SK-N-SH (cell line): ENCODE data around the gene TMEM163. TPM values are rescaled to one million over a fixed set of nuclear protein-coding genes. Genes with fewer than 3 reads are reported as not detected.

ENCODE experiments used
- CTCF ChIA-PET: fragments of 300-600, 350-600 bp; formaldehyde crosslinking; extraction: SDS; loops from one replicate; lab custom pipeline; 2021; lab: Yijun Ruan, JAX
- POLR2A ChIA-PET: fragments of 350-600 bp; sonication (Branson Sonifier 250); formaldehyde crosslinking; extraction: SDS; loops from one replicate; lab custom pipeline; 2020; ENCODE audit warnings: antibody characterized with exemption, inconsistent platforms; lab: Yijun Ruan, JAX
- DNase-seq: peaks from one replicate; pipeline ENCODE4 v3.0.0; 2012
- H2AFZ ChIP-seq: fragments of 200-600 bp; sonication (generic); 2 replicates; pipeline ENCODE4 v1.8.1; 2016; ENCODE audit warnings: antibody characterized with exemption, mild to moderate bottlenecking, low read depth
- H3F3A ChIP-seq: fragments of 200-600 bp; sonication (generic); replicated peaks from 2 replicates; pipeline ENCODE3; 2016; ENCODE audit warnings: antibody characterized with exemption, mild to moderate bottlenecking; ENCODE audit not compliant: insufficient read depth
- H3K27ac ChIP-seq, 2 experiments: fragments of 200-500 bp in 1 of 2; fragments of 200-600 bp in 1 of 2; sonication (Bioruptor generic) in 1 of 2; sonication (generic), shearing (Covaris generic) in 1 of 2; 2 replicates each; pipeline versions ENCODE4 v1.5.1 to v1.6.1; 2014 to 2016; ENCODE audit warnings: low read depth in 2 of 2, inconsistent platforms in 1 of 2, low read length in 1 of 2, mild to moderate bottlenecking in 1 of 2, mixed read lengths in 1 of 2
- H3K27me3 ChIP-seq: fragments of 200-600 bp; sonication (generic), shearing (Covaris generic); 2 replicates; pipeline ENCODE4 v1.6.1; 2016; ENCODE audit warnings: mixed run types; ENCODE audit not compliant: insufficient read depth
- H3K36me3 ChIP-seq, 2 experiments: fragments of 200-500 bp in 1 of 2; fragments of 200-600 bp in 1 of 2; sonication (Bioruptor generic) in 1 of 2; sonication (generic) in 1 of 2; replicated peaks in 1 of 2; 2 replicates each; pipeline versions ENCODE3 to v1.5.1; 2014 to 2016; ENCODE audit warnings: low read length in 1 of 2, mild to moderate bottlenecking in 1 of 2; ENCODE audit not compliant: insufficient read depth in 2 of 2, control insufficient read depth in 1 of 2
- H3K4me1 ChIP-seq, 2 experiments: fragments of 200-500 bp in 1 of 2; fragments of 200-600 bp in 1 of 2; sonication (Bioruptor generic) in 1 of 2; sonication (generic), shearing (Covaris generic) in 1 of 2; 2 replicates each; pipeline versions ENCODE4 v1.5.1 to v1.6.1; 2014 to 2016; ENCODE audit warnings: low read depth in 1 of 2, low read length in 1 of 2, mixed run types in 1 of 2; ENCODE audit not compliant: insufficient read depth in 2 of 2, control insufficient read depth in 1 of 2
- H3K4me2 ChIP-seq: fragments of 200-600 bp; sonication (generic), shearing (Covaris generic); 2 replicates; pipeline ENCODE4 v1.6.1; 2017; ENCODE audit warnings: mixed run types
- H3K4me3 ChIP-seq, 2 experiments: fragments of 200-500 bp in 1 of 2; fragments of 200-600 bp in 1 of 2; sonication (Bioruptor generic) in 1 of 2; sonication (generic), shearing (Covaris generic) in 1 of 2; 2 replicates each; pipeline versions ENCODE4 v1.5.1 to v1.8.1; 2014 to 2016; ENCODE audit warnings: low read depth in 2 of 2, inconsistent platforms in 1 of 2, low read length in 1 of 2, mild to moderate bottlenecking in 1 of 2, mixed read lengths in 1 of 2, moderate library complexity in 1 of 2
- H3K79me2 ChIP-seq: fragments of 200-600 bp; sonication (generic); 2 replicates; pipeline ENCODE4 v1.8.1; 2017; ENCODE audit warnings: mild to moderate bottlenecking; ENCODE audit not compliant: insufficient read depth
- H3K9ac ChIP-seq: fragments of 200-600 bp; sonication (generic); 2 replicates; pipeline ENCODE4 v1.6.1; 2017; ENCODE audit warnings: mixed run types
- H3K9me2 ChIP-seq: fragments of 200-600 bp; sonication (generic); 2 replicates; pipeline ENCODE4 v1.6.1; 2017; ENCODE audit warnings: mixed run types
- H3K9me3 ChIP-seq: fragments of 200-600 bp; sonication (generic); 2 replicates; pipeline ENCODE4 v1.6.1; 2017; ENCODE audit warnings: mixed run types, mild to moderate bottlenecking, moderate library complexity
- H4K20me1 ChIP-seq: fragments of 200-600 bp; sonication (generic); 2 replicates; pipeline ENCODE4 v1.6.1; 2017; ENCODE audit warnings: mild to moderate bottlenecking, mixed run types; ENCODE audit not compliant: insufficient read depth
- CHD2 ChIP-seq: fragments of 150-350 bp; IDR thresholded peaks from 2 replicates; pipeline ENCODE4 v1.6.1; 2018; ENCODE audit warnings: low read length; ENCODE audit not compliant: partially characterized antibody
- FOSL2 ChIP-seq: IDR thresholded peaks from 2 replicates; pipeline ENCODE4 v1.4.0; 2012; ENCODE audit warnings: low read depth, mild to moderate bottlenecking, moderate library complexity, borderline replicate concordance
- FOXJ3 ChIP-seq: sonication (generic); formaldehyde crosslinking; IDR thresholded peaks from 2 replicates; pipeline ENCODE4 v1.5.1; 2020; ENCODE audit warnings: mild to moderate bottlenecking, missing genetic modification reagents
- IRF3 ChIP-seq: fragments of 150-350 bp; IDR thresholded peaks from 2 replicates; pipeline ENCODE4 v1.6.1; 2016; ENCODE audit warnings: mild to moderate bottlenecking, low read depth, low read length
- MAX ChIP-seq: IDR thresholded peaks from 2 replicates; pipeline ENCODE4 v1.4.0; 2012; ENCODE audit warnings: low read depth
- MEF2A ChIP-seq: IDR thresholded peaks from 2 replicates; pipeline ENCODE4 v1.4.0; 2012; ENCODE audit warnings: low read depth, borderline replicate concordance
- MXI1 ChIP-seq: IDR thresholded peaks from 2 replicates; pipeline ENCODE4 v1.6.1; 2012; ENCODE audit warnings: mild to moderate bottlenecking, low read depth, low read length, improper control_type of control experiment
- NFIC ChIP-seq: IDR thresholded peaks from 2 replicates; pipeline ENCODE4 v1.4.0; 2012; ENCODE audit warnings: borderline replicate concordance
- POLR2AphosphoS5 ChIP-seq: IDR thresholded peaks from 2 replicates; pipeline ENCODE4 v1.6.1; 2012; ENCODE audit warnings: low read depth, low read length
- RCOR1 ChIP-seq: fragments of 150-350 bp; IDR thresholded peaks from 2 replicates; pipeline ENCODE4 v1.6.1; 2017; ENCODE audit warnings: antibody characterized with exemption, low read length
- RFX5 ChIP-seq: IDR thresholded peaks from 2 replicates; pipeline ENCODE4 v1.6.1; 2012; ENCODE audit warnings: mild to moderate bottlenecking, improper control_type of control experiment, low read length
- RXRA ChIP-seq: IDR thresholded peaks from 2 replicates; pipeline ENCODE4 v1.4.0; 2012; ENCODE audit warnings: low read depth, mild to moderate bottlenecking, borderline replicate concordance
- SMC3 ChIP-seq: IDR thresholded peaks from 2 replicates; pipeline ENCODE4 v1.6.1; 2012; ENCODE audit warnings: low read depth, low read length, improper control_type of control experiment
- TAF1 ChIP-seq: IDR thresholded peaks from 2 replicates; pipeline ENCODE4 v1.6.1; 2012; ENCODE audit warnings: low read depth, mild to moderate bottlenecking, low read length, moderate library complexity, borderline replicate concordance
- TEAD4 ChIP-seq: IDR thresholded peaks from 2 replicates; pipeline ENCODE4 v1.4.0; 2012; ENCODE audit warnings: mild to moderate bottlenecking, borderline replicate concordance; ENCODE audit not compliant: insufficient read depth
- YY1 ChIP-seq: IDR thresholded peaks from 2 replicates; pipeline ENCODE4 v1.4.0; 2012; ENCODE audit warnings: low read depth, mild to moderate bottlenecking
- ZBTB33 ChIP-seq: IDR thresholded peaks from 2 replicates; pipeline ENCODE4 v1.4.0; 2012; ENCODE audit warnings: low read depth, borderline replicate concordance
- WGBS: methylation state at CpG from one replicate; pipeline ENCODE4 v1.1.6; 2017; ENCODE audit warnings: low lambda C conversion rate; 5-methylcytosine and 5-hydroxymethylcytosine counted together
- polyA plus RNA-seq, 3 experiments: library from polyadenylated mRNA; depleted of rRNA; stranded (reverse); fragments of >200 nt; gene quantifications; 2 replicates each; pipeline ENCODE4 v1.2.3, GENCODE V29; 2012

TMEM163 gene
- polyA plus RNA-seq, 1 of the 3 experiments (the other 2 are of a cell fraction) = not detected

- POLR2A ChIA-PET = no interaction called here
Measured at GRCh38 chr2:134458473-134458853, 260.3 kb downstream of the TMEM163 start.

More at GRCh38 chr2:134458473-134458853, 260.3 kb downstream of the TMEM163 start:
- DNase-seq = no peak
- CTCF ChIA-PET = interaction anchor here (0.6 to 3.7 kb wide), 4 partner anchors 33 to 647 kb away, joined by 3 to 22 read pairs (median 3); no protein-coding TSS in a partner anchor
- Histone ChIP-seq H4K20me1 (no peaks in the 10 kb centered on the region), H3K9me3 (no peaks in the 10 kb centered on the region), H3K27ac (no peak overlapping the region), H3F3A (no peaks in the 10 kb centered on the region), H3K9ac (no peak overlapping the region), H3K4me3 (no peak overlapping the region), H3K4me1 (peaks cover 0 to 14% of the 10 kb centered on the region in 2 experiments; a peak in 1 of 4 replicates), H3K9me2 (no peaks in the 10 kb centered on the region), H3K27me3 (no peaks in the 10 kb centered on the region), H3K79me2 (no peaks in the 10 kb centered on the region), H2AFZ (no peak overlapping the region), H3K4me2 (no peak overlapping the region), H3K36me3 (peaks cover 0 to 2% of the 10 kb centered on the region in 2 experiments)
- 88% methylated on average over 6 of the region's 6 CpGs for WGBS
- no peak for TF ChIP-seq TAF1
- TF ChIP-seq FOXJ3 = no peak
- no peak for TF ChIP-seq POLR2AphosphoS5
- no peak for TF ChIP-seq SMC3
- TF ChIP-seq MEF2A = no peak
- no peak for TF ChIP-seq MAX
- TF ChIP-seq CHD2 = no peak
- TF ChIP-seq RXRA = no peak
- no peak for TF ChIP-seq RCOR1
- TF ChIP-seq NFIC = no peak
- no peak for TF ChIP-seq IRF3
- no peak for TF ChIP-seq MXI1
- no peak for TF ChIP-seq TEAD4
- TF ChIP-seq YY1 = no peak
- no peak for TF ChIP-seq RFX5
- TF ChIP-seq FOSL2 = no peak
- no peak for TF ChIP-seq ZBTB33
